ENCODE results near the gene MRAS.
"Not testable (repeated sequence)": the region's sequence is repeated elsewhere in the genome, so short reads cannot be mapped to it uniquely, and the experiment has no call there.

The MRAS gene

GRCh38 chr3:138423316-138423715 lies 74.9 kb downstream of the MRAS start:
- H3K9me2 ChIP-seq (replicated peaks; ENCODE audit: control insufficient read depth, low read length), result no peaks in the 10 kb centered on the region
- no peaks in the 10 kb centered on the region for H3K27me3 ChIP-seq (ENCODE audit: control insufficient read depth, low read length)
- no peaks in the 10 kb centered on the region for H3K36me3 ChIP-seq (ENCODE audit: control insufficient read depth, low read length)
- no peak overlapping the region for H3K4me3 ChIP-seq (ENCODE audit: low read length)
- no peaks in the 10 kb centered on the region for H3K4me1 ChIP-seq (ENCODE audit: control insufficient read depth, low read length)
- H4K20me1 ChIP-seq (ENCODE audit: control insufficient read depth, insufficient read depth, low read depth, low read length), result no peaks in the 10 kb centered on the region
- H3K4me2 ChIP-seq (ENCODE audit: low read length), result no peak overlapping the region
- no peak overlapping the region for H3K27ac ChIP-seq (ENCODE audit: low read depth, low read length)
- no peaks in the 10 kb centered on the region for H3F3A ChIP-seq (ENCODE audit: control insufficient read depth, insufficient read depth)
- TF ChIP-seq, protein P1, sequence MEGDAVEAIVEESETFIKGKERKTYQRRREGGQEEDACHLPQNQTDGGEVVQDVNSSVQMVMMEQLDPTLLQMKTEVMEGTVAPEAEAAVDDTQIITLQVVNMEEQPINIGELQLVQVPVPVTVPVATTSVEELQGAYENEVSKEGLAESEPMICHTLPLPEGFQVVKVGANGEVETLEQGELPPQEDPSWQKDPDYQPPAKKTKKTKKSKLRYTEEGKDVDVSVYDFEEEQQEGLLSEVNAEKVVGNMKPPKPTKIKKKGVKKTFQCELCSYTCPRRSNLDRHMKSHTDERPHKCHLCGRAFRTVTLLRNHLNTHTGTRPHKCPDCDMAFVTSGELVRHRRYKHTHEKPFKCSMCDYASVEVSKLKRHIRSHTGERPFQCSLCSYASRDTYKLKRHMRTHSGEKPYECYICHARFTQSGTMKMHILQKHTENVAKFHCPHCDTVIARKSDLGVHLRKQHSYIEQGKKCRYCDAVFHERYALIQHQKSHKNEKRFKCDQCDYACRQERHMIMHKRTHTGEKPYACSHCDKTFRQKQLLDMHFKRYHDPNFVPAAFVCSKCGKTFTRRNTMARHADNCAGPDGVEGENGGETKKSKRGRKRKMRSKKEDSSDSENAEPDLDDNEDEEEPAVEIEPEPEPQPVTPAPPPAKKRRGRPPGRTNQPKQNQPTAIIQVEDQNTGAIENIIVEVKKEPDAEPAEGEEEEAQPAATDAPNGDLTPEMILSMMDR (IDR thresholded peaks at IDR 0.05; ENCODE audit: low read depth, low read length, poor library complexity, severe bottlenecking), result no peak
- no peak for TF ChIP-seq EZH2phosphoT487 (IDR thresholded peaks at IDR 0.05; ENCODE audit: borderline replicate concordance, low read length)
- H3K79me2 ChIP-seq (ENCODE audit: control insufficient read depth, low read length), result no peaks in the 10 kb centered on the region
- no peaks in the 10 kb centered on the region for H3K9me3 ChIP-seq (ENCODE audit: control insufficient read depth, insufficient read depth, low read length)

GRCh38 chr3:138424323-138424722 lies 75.9 kb downstream of the MRAS start:
- Histone ChIP-seq H3K4me3 (ENCODE audit: low read length) (no peak overlapping the region), H3K79me2 (ENCODE audit: control insufficient read depth, low read length) (no peaks in the 10 kb centered on the region), H3K4me1 (ENCODE audit: control insufficient read depth, low read length) (no peaks in the 10 kb centered on the region), H3K27ac (ENCODE audit: low read depth, low read length) (no peak overlapping the region), H4K20me1 (ENCODE audit: control insufficient read depth, insufficient read depth, low read depth, low read length) (no peaks in the 10 kb centered on the region), H3K36me3 (ENCODE audit: control insufficient read depth, low read length) (no peaks in the 10 kb centered on the region), H3K4me2 (ENCODE audit: low read length) (no peak overlapping the region), H3F3A (ENCODE audit: control insufficient read depth, insufficient read depth) (no peaks in the 10 kb centered on the region), H3K9me2 (replicated peaks; ENCODE audit: control insufficient read depth, low read length) (no peaks in the 10 kb centered on the region), H3K9me3 (ENCODE audit: control insufficient read depth, insufficient read depth, low read length) (no peaks in the 10 kb centered on the region), H3K27me3 (ENCODE audit: control insufficient read depth, low read length) (no peaks in the 10 kb centered on the region)
- TF ChIP-seq, protein P1 (IDR thresholded peaks at IDR 0.05; ENCODE audit: low read depth, low read length, poor library complexity, severe bottlenecking), result no peak
- no peak for TF ChIP-seq EZH2phosphoT487 (IDR thresholded peaks at IDR 0.05; ENCODE audit: borderline replicate concordance, low read length)

DNA sequence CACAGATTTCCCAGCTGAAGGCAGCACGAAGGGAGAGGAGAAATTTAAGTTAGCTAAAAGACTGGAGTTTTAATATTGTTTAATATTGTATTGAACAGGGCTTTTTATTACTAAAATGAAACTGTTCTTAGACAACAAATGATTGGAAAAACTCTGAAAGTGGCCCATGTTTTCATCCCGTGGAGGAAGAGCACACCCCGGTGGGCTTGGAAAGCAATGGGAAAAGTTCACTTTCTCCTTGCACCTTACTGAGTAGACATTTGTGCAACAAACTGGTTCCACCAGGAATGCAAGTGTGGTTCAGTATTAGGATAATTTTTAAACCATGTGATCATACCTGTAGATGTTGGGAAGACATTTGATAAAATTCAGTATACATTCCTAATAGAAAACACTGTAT lies 77.8 kb downstream of the MRAS start:
- TF ChIP-seq, protein P1 (IDR thresholded peaks at IDR 0.05; ENCODE audit: low read depth, low read length, poor library complexity, severe bottlenecking), result peak; percentile 24
- no peak for TF ChIP-seq EZH2phosphoT487 (IDR thresholded peaks at IDR 0.05; ENCODE audit: borderline replicate concordance, low read length)
- Histone ChIP-seq H3F3A (ENCODE audit: control insufficient read depth, insufficient read depth) (no peaks in the 10 kb centered on the region), H3K4me2 (ENCODE audit: low read length) (no peak overlapping the region), H4K20me1 (ENCODE audit: control insufficient read depth, insufficient read depth, low read depth, low read length) (no peaks in the 10 kb centered on the region), H3K27ac (ENCODE audit: low read depth, low read length) (no peak overlapping the region), H3K4me3 (ENCODE audit: low read length) (no peak overlapping the region), H3K27me3 (ENCODE audit: control insufficient read depth, low read length) (no peaks in the 10 kb centered on the region), H3K9me3 (ENCODE audit: control insufficient read depth, insufficient read depth, low read length) (no peaks in the 10 kb centered on the region), H3K9me2 (replicated peaks; ENCODE audit: control insufficient read depth, low read length) (no peaks in the 10 kb centered on the region), H3K79me2 (ENCODE audit: control insufficient read depth, low read length) (no peaks in the 10 kb centered on the region), H3K4me1 (ENCODE audit: control insufficient read depth, low read length) (no peaks in the 10 kb centered on the region), H3K36me3 (ENCODE audit: control insufficient read depth, low read length) (no peaks in the 10 kb centered on the region)

DNA sequence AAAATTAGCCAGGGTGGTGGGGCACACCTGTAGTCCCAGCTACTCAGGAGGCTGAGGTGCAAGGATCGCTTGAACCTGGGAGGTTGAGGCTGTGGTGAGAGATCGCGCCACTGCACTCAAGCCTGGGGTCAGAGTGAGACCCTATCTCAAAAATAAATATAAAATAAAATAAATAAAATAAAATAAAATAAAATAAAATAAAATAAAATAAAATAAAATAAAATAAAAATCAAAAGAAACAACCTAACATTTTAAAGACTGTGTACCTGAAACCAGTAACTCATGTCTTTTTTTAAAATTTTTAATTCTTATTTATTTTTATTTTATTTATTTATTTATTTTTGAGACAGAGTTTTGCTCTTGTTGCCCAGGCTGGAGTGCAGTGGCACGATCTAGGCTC lies 78.4 kb downstream of the MRAS start:
- H3K4me3 ChIP-seq (ENCODE audit: low read length), result not testable (repeated sequence)

More for the DNA sequence above, 78.4 kb downstream of the MRAS start:
- not testable (repeated sequence) for H3K4me2 ChIP-seq (ENCODE audit: low read length); H3K36me3 ChIP-seq (ENCODE audit: control insufficient read depth, low read length); H3K4me1 ChIP-seq (ENCODE audit: control insufficient read depth, low read length); H4K20me1 ChIP-seq (ENCODE audit: control insufficient read depth, insufficient read depth, low read depth, low read length); H3F3A ChIP-seq (ENCODE audit: control insufficient read depth, insufficient read depth); H3K9me3 ChIP-seq (ENCODE audit: control insufficient read depth, insufficient read depth, low read length); H3K27me3 ChIP-seq (ENCODE audit: control insufficient read depth, low read length); H3K79me2 ChIP-seq (ENCODE audit: control insufficient read depth, low read length); H3K27ac ChIP-seq (ENCODE audit: low read depth, low read length); H3K9me2 ChIP-seq (replicated peaks; ENCODE audit: control insufficient read depth, low read length)
